Cardiac muscle cell (in vitro differentiated cells and primary cell): ENCODE data around the gene TCAIM. TPM values are rescaled to one million over a fixed set of nuclear protein-coding genes. Genes with fewer than 3 reads are reported as not detected.

Experiments
- DNase-seq, 2 donors: peaks; one replicate each; pipeline versions ENCODE4 v3.0.0 to v3.0.0-alpha.2; 2010 to 2017; ENCODE audit warnings: low read depth in 1 of 2, low spot score in 1 of 2
- H3K27ac ChIP-seq: fragments of 200-600 bp; sonication (generic); 2 replicates; pipeline ENCODE4 v1.5.1; 2016
- H3K27me3 ChIP-seq: fragments of 200-600 bp; sonication (generic); 2 replicates; pipeline ENCODE4 v1.6.0; 2016; ENCODE audit warnings: control low read depth
- H3K36me3 ChIP-seq: fragments of 200-600 bp; sonication (generic); 2 replicates; pipeline ENCODE4 v1.5.1; 2016; ENCODE audit warnings: control low read depth
- H3K4me1 ChIP-seq: fragments of 200-600 bp; sonication (generic); 2 replicates; pipeline ENCODE4 v1.8.1; 2017; ENCODE audit warnings: low read depth, mild to moderate bottlenecking, mixed run types
- H3K4me3 ChIP-seq: fragments of 200-600 bp; sonication (generic); 2 replicates; pipeline ENCODE4 v1.5.1; 2016; ENCODE audit warnings: mild to moderate bottlenecking
- H3K9me3 ChIP-seq: fragments of 200-600 bp; sonication (generic); 2 replicates; pipeline ENCODE4 v1.5.1; 2017; ENCODE audit warnings: low read depth, mild to moderate bottlenecking, control low read depth
- CTCF ChIP-seq: IDR thresholded peaks from 2 replicates; pipeline ENCODE4 v1.5.1; 2012; ENCODE audit warnings: low read depth, mild to moderate bottlenecking, low read length
- polyA plus RNA-seq: library from polyadenylated mRNA; unstranded; fragments of >200 nt; fragmentation: Nextera tagmentation; extraction: Ambion mirVana; gene quantifications from 2 replicates; pipeline ENCODE4 v1.2.1, GENCODE V29; 2016
- total RNA-seq: library from RNA; depleted of rRNA; stranded (reverse); fragments of >200 nt; gene quantifications from 2 replicates; pipeline ENCODE4 v1.2.3, GENCODE V29; 2016

The TCAIM gene
- total and polyA plus RNA-seq, 2 experiments from 2014 or later, result 10.8 to 15.5 TPM

- peak in 1 of 2 donors; percentile 33 for DNase-seq
Measured at GRCh38 chr3:44326019-44326418, 12.5 kb upstream of the TCAIM start.

GRCh38 chr3:44326515-44326914 is 12.1 kb upstream of the TCAIM start:
- DNase-seq, result no peak
- Histone ChIP-seq H3K9me3 (no peaks in the 10 kb centered on the region), H3K4me1 (no peaks in the 10 kb centered on the region), H3K27me3 (peaks cover 3% of the 10 kb centered on the region), H3K4me3 (no peak overlapping the region), H3K36me3 (no peaks in the 10 kb centered on the region), H3K27ac (no peak overlapping the region)
- TF ChIP-seq CTCF, result no peak

More at GRCh38 chr3:44326019-44326418, 12.5 kb upstream of the TCAIM start:
- Histone ChIP-seq H3K36me3 (no peaks in the 10 kb centered on the region), H3K9me3 (no peaks in the 10 kb centered on the region), H3K4me3 (no peak overlapping the region), H3K27me3 (peaks cover 3% of the 10 kb centered on the region), H3K27ac (no peak overlapping the region), H3K4me1 (no peaks in the 10 kb centered on the region)
- TF ChIP-seq CTCF, result no peak

GRCh38 chr3:44329946-44330345 is 8.6 kb upstream of the TCAIM start:
- H3K36me3 ChIP-seq, result no peaks in the 10 kb centered on the region
- H3K4me1 ChIP-seq, result no peaks in the 10 kb centered on the region
- no peaks in the 10 kb centered on the region for H3K27me3 ChIP-seq
- no peak overlapping the region for H3K27ac ChIP-seq
- no peak for TF ChIP-seq CTCF
- no peak for DNase-seq
- no peak overlapping the region for H3K4me3 ChIP-seq
- no peaks in the 10 kb centered on the region for H3K9me3 ChIP-seq

- Histone ChIP-seq H3K27ac (no peak overlapping the region), H3K9me3 (no peaks in the 10 kb centered on the region), H3K4me3 (no peak overlapping the region), H3K4me1 (no peaks in the 10 kb centered on the region), H3K36me3 (no peaks in the 10 kb centered on the region), H3K27me3 (no peaks in the 10 kb centered on the region)
- no peak for DNase-seq
- no peak for TF ChIP-seq CTCF
Measured at GRCh38 chr3:44330444-44330843, 8.1 kb upstream of the TCAIM start.

GRCh38 chr3:44334326-44334725 is 4.2 kb upstream of the TCAIM start:
- Histone ChIP-seq H3K27ac (no peak overlapping the region), H3K4me1 (peaks cover under 1% of the 10 kb centered on the region), H3K27me3 (no peaks in the 10 kb centered on the region), H3K36me3 (no peaks in the 10 kb centered on the region), H3K4me3 (no peak overlapping the region), H3K9me3 (no peaks in the 10 kb centered on the region)
- no peak for TF ChIP-seq CTCF
- no peak for DNase-seq

GRCh38 chr3:44337248-44337785 is 1.2 kb upstream of the TCAIM start:
- peak in 1 of 2 donors; percentile 17 for DNase-seq
- peak overlapping the region; percentile 48 for H3K4me3 ChIP-seq
- no peaks in the 10 kb centered on the region for H3K27me3 ChIP-seq
- H3K9me3 ChIP-seq, result no peaks in the 10 kb centered on the region
- H3K27ac ChIP-seq, result peak overlapping the region; percentile 95
- no peaks in the 10 kb centered on the region for H3K36me3 ChIP-seq
- peaks cover 6% of the 10 kb centered on the region for H3K4me1 ChIP-seq
- TF ChIP-seq CTCF, result no peak
